HEK293 (cell line): ENCODE data around the gene WDFY3.

ENCODE experiments used
- CTCF ChIA-PET: fragments of 350-600 bp; formaldehyde crosslinking; extraction: SDS; loops from one replicate; lab custom pipeline; 2021; ENCODE audit warnings: antibody characterized with exemption; lab: Yijun Ruan, JAX
- POLR2A ChIA-PET: fragments of 300-600 bp; formaldehyde crosslinking; extraction: SDS; loops from one replicate; lab custom pipeline; 2020; ENCODE audit warnings: antibody characterized with exemption, inconsistent platforms; lab: Yijun Ruan, JAX
- H3K27ac ChIP-seq: fragments of 200-500 bp; sonication (Bioruptor generic); 2 replicates; pipeline ENCODE4 v1.5.1; 2014; ENCODE audit warnings: low read depth, low read length, control low read depth, inconsistent platforms; ENCODE audit errors: extremely low read depth
- H3K36me3 ChIP-seq, 2 experiments: fragments of 200-500 bp in 1 of 2; sonication (Bioruptor generic) in 1 of 2; 1 replicate in 1 of 2; 2 replicates in 1 of 2; pipeline ENCODE4 v1.5.1; 2014 to 2017; ENCODE audit warnings: inconsistent platforms in 2 of 2, low read length in 2 of 2; ENCODE audit not compliant: control insufficient read depth in 2 of 2, insufficient read depth in 1 of 2
- H3K4me1 ChIP-seq: fragments of 200-500 bp; sonication (Bioruptor generic); 2 replicates; pipeline ENCODE4 v1.5.1; 2014; ENCODE audit warnings: mild to moderate bottlenecking, low read length, inconsistent platforms; ENCODE audit not compliant: control insufficient read depth, insufficient read depth
- H3K4me3 ChIP-seq: 2 replicates; pipeline ENCODE4 v1.5.1; 2011; ENCODE audit warnings: low read depth, mild to moderate bottlenecking, control low read depth, low read length, moderate library complexity
- H3K9me3 ChIP-seq: fragments of 200-500 bp; sonication (Bioruptor generic); 2 replicates; pipeline ENCODE4 v1.5.1; 2014; ENCODE audit warnings: low read depth, low read length, inconsistent platforms; ENCODE audit not compliant: control insufficient read depth, insufficient read depth
- MYNN ChIP-seq: fragments of 450-650 bp; formaldehyde crosslinking; IDR thresholded peaks from 2 replicates; pipeline ENCODE4 v1.5.1; 2016; ENCODE audit warnings: missing biosample characterization, missing genetic modification characterization, borderline replicate concordance
- WT1 ChIP-seq: fragments of 450-650 bp; formaldehyde crosslinking; IDR thresholded peaks from 2 replicates; pipeline ENCODE4 v1.5.1; 2016; ENCODE audit warnings: missing biosample characterization, missing genetic modification characterization
- ZBTB6 ChIP-seq: fragments of 450-650 bp; formaldehyde crosslinking; IDR thresholded peaks from 2 replicates; pipeline ENCODE4 v1.5.1; 2017; ENCODE audit warnings: missing biosample characterization, missing genetic modification characterization
- ZFP37 ChIP-seq: fragments of 450-650 bp; formaldehyde crosslinking; IDR thresholded peaks from 2 replicates; pipeline ENCODE4 v1.5.1; 2016; ENCODE audit warnings: missing biosample characterization, missing genetic modification characterization
- ZNF112 ChIP-seq: fragments of 450-650 bp; formaldehyde crosslinking; IDR thresholded peaks from 2 replicates; pipeline ENCODE4 v1.5.0; 2017; ENCODE audit warnings: missing biosample characterization, missing genetic modification characterization
- ZNF114 ChIP-seq: fragments of 450-650 bp; formaldehyde crosslinking; IDR thresholded peaks from 2 replicates; pipeline ENCODE4 v1.5.0; 2017; ENCODE audit warnings: missing biosample characterization, missing genetic modification characterization
- ZNF133 ChIP-seq: fragments of 450-650 bp; formaldehyde crosslinking; IDR thresholded peaks from 2 replicates; pipeline ENCODE4 v1.5.1; 2016; ENCODE audit warnings: missing biosample characterization, missing genetic modification characterization
- ZNF354C ChIP-seq: fragments of 450-650 bp; formaldehyde crosslinking; IDR thresholded peaks from 2 replicates; pipeline ENCODE4 v1.5.1; 2016; ENCODE audit warnings: missing biosample characterization, missing genetic modification characterization, low read depth, borderline replicate concordance
- ZNF404 ChIP-seq: fragments of 450-650 bp; formaldehyde crosslinking; IDR thresholded peaks from 2 replicates; pipeline ENCODE4 v1.5.1; 2017; ENCODE audit warnings: missing biosample characterization, missing genetic modification characterization
- ZNF433 ChIP-seq: fragments of 450-650 bp; formaldehyde crosslinking; IDR thresholded peaks from 2 replicates; pipeline ENCODE4 v1.5.1; 2016; ENCODE audit warnings: missing biosample characterization, missing genetic modification characterization, low read depth
- ZNF514 ChIP-seq: fragments of 450-650 bp; formaldehyde crosslinking; IDR thresholded peaks from 2 replicates; pipeline ENCODE4 v1.5.1; 2016; ENCODE audit warnings: missing biosample characterization, missing genetic modification characterization
- ZNF521 ChIP-seq: fragments of 450-650 bp; formaldehyde crosslinking; IDR thresholded peaks from 2 replicates; pipeline ENCODE4 v1.5.1; 2017; ENCODE audit warnings: missing biosample characterization, mild to moderate bottlenecking, missing genetic modification characterization
- ZNF571 ChIP-seq: fragments of 450-650 bp; formaldehyde crosslinking; IDR thresholded peaks from 2 replicates; pipeline ENCODE4 v1.5.0; 2017; ENCODE audit warnings: missing biosample characterization, missing genetic modification characterization
- ZNF664 ChIP-seq: fragments of 450-650 bp; formaldehyde crosslinking; IDR thresholded peaks from 2 replicates; pipeline ENCODE4 v1.5.1; 2016; ENCODE audit warnings: missing biosample characterization, missing genetic modification characterization
- TF ChIP-seq, protein P1 (sequence below): fragments of 450-650 bp; formaldehyde crosslinking; IDR thresholded peaks from 2 replicates; pipeline ENCODE4; 2016; ENCODE audit warnings: missing biosample characterization, missing genetic modification characterization
- TF ChIP-seq, protein P2 (sequence below): fragments of 450-650 bp; formaldehyde crosslinking; IDR thresholded peaks from 2 replicates; pipeline ENCODE4 v1.5.1; 2017; ENCODE audit warnings: missing biosample characterization, missing genetic modification characterization
- TF ChIP-seq, protein P3 (sequence below): fragments of 450-650 bp; formaldehyde crosslinking; IDR thresholded peaks from 2 replicates; pipeline ENCODE4 v1.5.1; 2016; ENCODE audit warnings: missing biosample characterization, missing genetic modification characterization
- TF ChIP-seq, protein P4 (sequence below): fragments of 450-650 bp; formaldehyde crosslinking; IDR thresholded peaks from 2 replicates; pipeline ENCODE4 v1.5.1; 2016; ENCODE audit warnings: missing biosample characterization, missing genetic modification characterization
- TF ChIP-seq, protein P5 (sequence below): fragments of 450-650 bp; formaldehyde crosslinking; IDR thresholded peaks from 2 replicates; pipeline ENCODE4 v1.5.1; 2016; ENCODE audit warnings: missing biosample characterization, missing genetic modification characterization

The WDFY3 gene

DNA sequence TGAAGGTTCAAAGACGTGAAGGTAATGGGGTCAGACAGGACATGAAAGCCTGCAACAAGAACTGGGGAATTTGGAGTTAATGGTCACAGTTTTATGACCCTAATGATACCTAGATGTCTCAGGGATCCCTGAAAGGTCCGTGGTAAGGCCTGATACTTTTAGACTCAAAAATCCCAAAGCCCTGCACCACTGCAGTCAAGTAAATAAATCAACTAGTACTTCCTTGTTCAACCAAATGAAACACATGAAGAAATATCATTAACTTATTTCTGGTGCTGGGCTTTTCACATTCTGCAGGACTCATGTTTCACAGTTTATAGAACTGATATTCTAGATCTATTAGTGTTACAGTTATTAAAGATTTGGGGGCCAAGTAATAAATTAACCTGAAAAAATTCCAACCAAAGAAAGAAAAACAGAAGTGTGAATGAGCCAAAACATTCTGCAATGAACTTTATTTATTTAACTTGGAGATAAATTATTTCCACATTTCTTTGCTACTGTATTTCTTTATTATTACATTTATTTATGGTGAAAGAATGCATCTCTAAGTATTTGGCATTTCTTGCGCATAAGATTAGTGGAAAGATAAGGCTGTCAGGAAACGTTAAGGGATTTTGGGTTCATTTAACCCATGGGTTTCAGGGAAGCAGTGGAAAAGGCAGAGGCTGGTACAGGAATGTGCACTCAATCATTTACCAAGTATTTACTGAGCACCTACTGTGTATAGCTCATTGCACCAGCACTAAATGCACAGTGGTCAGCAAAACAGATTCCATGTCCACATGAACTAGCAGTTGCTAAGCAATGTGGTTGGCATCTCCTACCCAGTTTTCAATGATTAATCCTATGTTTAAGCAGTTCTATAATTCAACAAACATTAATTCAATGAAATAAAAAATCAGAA lies 8.7 kb downstream of the WDFY3 start:
- Histone ChIP-seq H3K4me1 (0 out of 2 replicates have a peak, but pooled peaks cover 12% of the 10 kb centered on the region), H3K36me3 (no peaks in the 10 kb centered on the region), H3K9me3 (no peaks in the 10 kb centered on the region), H3K4me3 (no peak overlapping the region), H3K27ac (no peak overlapping the region)
- TF ChIP-seq MYNN (tag by site-specific recombination) (no peak), ZFP37 (tag by site-specific recombination) (no peak), ZNF354C (tag by site-specific recombination) (no peak), ZNF404 (tag by site-specific recombination) (no peak), ZNF112 (no peak), ZNF133 (tag by site-specific recombination) (no peak), ZNF433 (no peak), WT1 (no peak), ZNF664 (peak; percentile 71; the same call in 1 of the 2 replicates)
- TF ChIP-seq, protein P1, sequence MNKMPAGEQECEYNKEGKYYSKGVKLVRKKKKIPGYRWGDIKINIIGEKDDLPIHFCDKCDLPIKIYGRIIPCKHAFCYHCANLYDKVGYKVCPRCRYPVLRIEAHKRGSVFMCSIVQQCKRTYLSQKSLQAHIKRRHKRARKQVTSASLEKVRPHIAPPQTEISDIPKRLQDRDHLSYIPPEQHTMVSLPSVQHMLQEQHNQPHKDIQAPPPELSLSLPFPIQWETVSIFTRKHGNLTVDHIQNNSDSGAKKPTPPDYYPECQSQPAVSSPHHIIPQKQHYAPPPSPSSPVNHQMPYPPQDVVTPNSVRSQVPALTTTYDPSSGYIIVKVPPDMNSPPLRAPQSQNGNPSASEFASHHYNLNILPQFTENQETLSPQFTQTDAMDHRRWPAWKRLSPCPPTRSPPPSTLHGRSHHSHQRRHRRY, result no peak
- TF ChIP-seq, protein P2, sequence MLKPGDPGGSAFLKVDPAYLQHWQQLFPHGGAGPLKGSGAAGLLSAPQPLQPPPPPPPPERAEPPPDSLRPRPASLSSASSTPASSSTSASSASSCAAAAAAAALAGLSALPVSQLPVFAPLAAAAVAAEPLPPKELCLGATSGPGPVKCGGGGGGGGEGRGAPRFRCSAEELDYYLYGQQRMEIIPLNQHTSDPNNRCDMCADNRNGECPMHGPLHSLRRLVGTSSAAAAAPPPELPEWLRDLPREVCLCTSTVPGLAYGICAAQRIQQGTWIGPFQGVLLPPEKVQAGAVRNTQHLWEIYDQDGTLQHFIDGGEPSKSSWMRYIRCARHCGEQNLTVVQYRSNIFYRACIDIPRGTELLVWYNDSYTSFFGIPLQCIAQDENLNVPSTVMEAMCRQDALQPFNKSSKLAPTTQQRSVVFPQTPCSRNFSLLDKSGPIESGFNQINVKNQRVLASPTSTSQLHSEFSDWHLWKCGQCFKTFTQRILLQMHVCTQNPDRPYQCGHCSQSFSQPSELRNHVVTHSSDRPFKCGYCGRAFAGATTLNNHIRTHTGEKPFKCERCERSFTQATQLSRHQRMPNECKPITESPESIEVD (tag by site-specific recombination), result peak; percentile 9; the same call in 1 of the 2 replicates
- ChIA-PET CTCF (no interaction called here), POLR2A (no interaction called here)

DNA sequence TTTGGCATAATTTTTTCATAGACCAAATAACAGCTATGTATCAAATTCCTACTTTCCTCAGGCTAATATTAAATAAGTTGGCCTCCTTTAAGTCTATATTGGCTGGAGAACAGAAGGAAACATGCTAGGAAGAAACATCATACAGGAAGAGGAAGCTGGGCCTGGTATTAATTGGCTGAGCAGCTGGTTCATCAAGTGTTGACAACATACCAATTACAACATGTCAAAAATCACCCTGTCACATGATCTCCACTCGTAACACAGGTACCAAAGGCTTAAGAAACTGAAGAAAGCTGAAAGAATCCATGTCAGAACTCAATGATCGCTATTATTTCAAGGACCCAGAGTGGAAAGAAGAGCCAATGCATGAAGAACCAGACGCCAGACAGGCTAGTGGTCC lies 10.5 kb downstream of the WDFY3 start:
- Histone ChIP-seq H3K4me1 (0 out of 2 replicates have a peak, but pooled peaks cover 7% of the 10 kb centered on the region), H3K4me3 (no peak overlapping the region), H3K9me3 (no peaks in the 10 kb centered on the region), H3K27ac (no peak overlapping the region), H3K36me3 (no peaks in the 10 kb centered on the region)
- ChIA-PET POLR2A (no interaction called here), CTCF (no interaction called here)
- TF ChIP-seq, protein P3, sequence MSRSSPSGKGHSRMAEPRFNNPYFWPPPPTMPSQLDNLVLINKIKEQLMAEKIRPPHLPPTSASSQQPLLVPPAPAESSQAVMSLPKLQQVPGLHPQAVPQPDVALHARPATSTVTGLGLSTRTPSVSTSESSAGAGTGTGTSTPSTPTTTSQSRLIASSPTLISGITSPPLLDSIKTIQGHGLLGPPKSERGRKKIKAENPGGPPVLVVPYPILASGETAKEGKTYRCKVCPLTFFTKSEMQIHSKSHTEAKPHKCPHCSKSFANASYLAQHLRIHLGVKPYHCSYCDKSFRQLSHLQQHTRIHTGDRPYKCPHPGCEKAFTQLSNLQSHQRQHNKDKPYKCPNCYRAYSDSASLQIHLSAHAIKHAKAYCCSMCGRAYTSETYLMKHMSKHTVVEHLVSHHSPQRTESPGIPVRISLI, result no peak
- TF ChIP-seq ZBTB6 (tag by site-specific recombination), result no peak
- TF ChIP-seq ZNF571 (tag by site-specific recombination), result no peak
- no peak for TF ChIP-seq ZNF521 (tag by site-specific recombination)
- TF ChIP-seq, protein P4, sequence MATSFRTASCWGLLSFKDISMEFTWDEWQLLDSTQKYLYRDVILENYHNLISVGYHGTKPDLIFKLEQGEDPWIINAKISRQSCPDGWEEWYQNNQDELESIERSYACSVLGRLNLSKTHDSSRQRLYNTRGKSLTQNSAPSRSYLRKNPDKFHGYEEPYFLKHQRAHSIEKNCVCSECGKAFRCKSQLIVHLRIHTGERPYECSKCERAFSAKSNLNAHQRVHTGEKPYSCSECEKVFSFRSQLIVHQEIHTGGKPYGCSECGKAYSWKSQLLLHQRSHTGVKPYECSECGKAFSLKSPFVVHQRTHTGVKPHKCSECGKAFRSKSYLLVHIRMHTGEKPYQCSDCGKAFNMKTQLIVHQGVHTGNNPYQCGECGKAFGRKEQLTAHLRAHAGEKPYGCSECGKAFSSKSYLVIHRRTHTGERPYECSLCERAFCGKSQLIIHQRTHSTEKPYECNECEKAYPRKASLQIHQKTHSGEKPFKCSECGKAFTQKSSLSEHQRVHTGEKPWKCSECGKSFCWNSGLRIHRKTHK (tag by site-specific recombination), result no peak
- TF ChIP-seq ZNF514, result no peak
- TF ChIP-seq, protein P5, sequence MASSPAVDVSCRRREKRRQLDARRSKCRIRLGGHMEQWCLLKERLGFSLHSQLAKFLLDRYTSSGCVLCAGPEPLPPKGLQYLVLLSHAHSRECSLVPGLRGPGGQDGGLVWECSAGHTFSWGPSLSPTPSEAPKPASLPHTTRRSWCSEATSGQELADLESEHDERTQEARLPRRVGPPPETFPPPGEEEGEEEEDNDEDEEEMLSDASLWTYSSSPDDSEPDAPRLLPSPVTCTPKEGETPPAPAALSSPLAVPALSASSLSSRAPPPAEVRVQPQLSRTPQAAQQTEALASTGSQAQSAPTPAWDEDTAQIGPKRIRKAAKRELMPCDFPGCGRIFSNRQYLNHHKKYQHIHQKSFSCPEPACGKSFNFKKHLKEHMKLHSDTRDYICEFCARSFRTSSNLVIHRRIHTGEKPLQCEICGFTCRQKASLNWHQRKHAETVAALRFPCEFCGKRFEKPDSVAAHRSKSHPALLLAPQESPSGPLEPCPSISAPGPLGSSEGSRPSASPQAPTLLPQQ (tag by site-specific recombination), result no peak
- no peak for TF ChIP-seq ZNF114 (tag by site-specific recombination)
